Prostate gland (tissue), 2 donors: ENCODE measurements around the gene SLC16A7. TPM values are rescaled to one million over a fixed set of nuclear protein-coding genes. Genes with fewer than 3 reads are reported as not detected.

Source experiments
- DNase-seq: peaks from one replicate; pipeline ENCODE4 v3.0.0-alpha.2; 2019; ENCODE audit warnings: low spot score
- H3K27ac ChIP-seq, 2 donors: fragments of 200-600 bp; sonication (generic); 2 replicates each; pipeline ENCODE4 v1.5.1; 2017 to 2019
- H3K27me3 ChIP-seq: fragments of 200-600 bp; sonication (generic); replicated peaks from 2 replicates; pipeline ENCODE4 v1.5.1; 2019; ENCODE audit not compliant: insufficient read depth
- H3K36me3 ChIP-seq, 2 donors: fragments of 200-600 bp; sonication (generic); 1 replicate in 1 of 2; 2 replicates in 1 of 2; pipeline versions ENCODE4 v1.5.1 to v1.8.1; 2017 to 2019
- H3K4me1 ChIP-seq: fragments of 200-600 bp; sonication (generic); replicated peaks from 2 replicates; pipeline ENCODE4 v1.5.1; 2019
- H3K4me3 ChIP-seq, 2 donors: fragments of 200-600 bp; sonication (generic); 2 replicates each; pipeline ENCODE4 v1.5.1; 2017 to 2019
- H3K9me3 ChIP-seq: fragments of 200-600 bp; sonication (generic); 2 replicates; pipeline ENCODE4 v1.5.1; 2017
- POLR2A ChIP-seq: fragments of 450-650 bp; IDR thresholded peaks from one replicate; pipeline ENCODE4 v1.6.1; 2016; ENCODE audit warnings: antibody characterized with exemption, mild to moderate bottlenecking
- POLR2AphosphoS5 ChIP-seq: sonication (generic); formaldehyde crosslinking; IDR thresholded peaks from one replicate; pipeline ENCODE4 v1.6.1; 2017; ENCODE audit warnings: antibody characterized with exemption
- WGBS: methylation state at CpG from one replicate; pipeline ENCODE4 v1.1.5; 2018; 5-methylcytosine and 5-hydroxymethylcytosine counted together
- intact Hi-C: fragments of 100-400 bp; cut with DNase I; formaldehyde crosslinking; loops from one replicate; pipeline ENCODE4 v1.14.2; 2022
- total RNA-seq, 2 donors: library from RNA; depleted of rRNA; stranded (reverse); fragments of >200 nt; gene quantifications; one replicate each; pipeline ENCODE4 v1.1.0, GENCODE V29; 2016
- TF ChIP-seq, protein P1 (sequence below), 4 experiments: fragments of 200-600 bp in 2 of 4; fragments of 450-650 bp in 2 of 4; sonication (generic) in 2 of 4; IDR thresholded peaks; 1 replicate in 3 of 4; 2 replicates in 1 of 4; pipeline ENCODE4 v1.5.1; 2016 to 2019; ENCODE audit warnings: antibody characterized with exemption in 4 of 4, mild to moderate bottlenecking in 2 of 4, moderate library complexity in 2 of 4

Gene SLC16A7, protein sequence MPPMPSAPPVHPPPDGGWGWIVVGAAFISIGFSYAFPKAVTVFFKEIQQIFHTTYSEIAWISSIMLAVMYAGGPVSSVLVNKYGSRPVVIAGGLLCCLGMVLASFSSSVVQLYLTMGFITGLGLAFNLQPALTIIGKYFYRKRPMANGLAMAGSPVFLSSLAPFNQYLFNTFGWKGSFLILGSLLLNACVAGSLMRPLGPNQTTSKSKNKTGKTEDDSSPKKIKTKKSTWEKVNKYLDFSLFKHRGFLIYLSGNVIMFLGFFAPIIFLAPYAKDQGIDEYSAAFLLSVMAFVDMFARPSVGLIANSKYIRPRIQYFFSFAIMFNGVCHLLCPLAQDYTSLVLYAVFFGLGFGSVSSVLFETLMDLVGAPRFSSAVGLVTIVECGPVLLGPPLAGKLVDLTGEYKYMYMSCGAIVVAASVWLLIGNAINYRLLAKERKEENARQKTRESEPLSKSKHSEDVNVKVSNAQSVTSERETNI
- 10 to 100 TPM in 1 of 2 donors, 1 to 10 TPM in 1; 4.3 to 10.6 TPM for total RNA-seq

DNA sequence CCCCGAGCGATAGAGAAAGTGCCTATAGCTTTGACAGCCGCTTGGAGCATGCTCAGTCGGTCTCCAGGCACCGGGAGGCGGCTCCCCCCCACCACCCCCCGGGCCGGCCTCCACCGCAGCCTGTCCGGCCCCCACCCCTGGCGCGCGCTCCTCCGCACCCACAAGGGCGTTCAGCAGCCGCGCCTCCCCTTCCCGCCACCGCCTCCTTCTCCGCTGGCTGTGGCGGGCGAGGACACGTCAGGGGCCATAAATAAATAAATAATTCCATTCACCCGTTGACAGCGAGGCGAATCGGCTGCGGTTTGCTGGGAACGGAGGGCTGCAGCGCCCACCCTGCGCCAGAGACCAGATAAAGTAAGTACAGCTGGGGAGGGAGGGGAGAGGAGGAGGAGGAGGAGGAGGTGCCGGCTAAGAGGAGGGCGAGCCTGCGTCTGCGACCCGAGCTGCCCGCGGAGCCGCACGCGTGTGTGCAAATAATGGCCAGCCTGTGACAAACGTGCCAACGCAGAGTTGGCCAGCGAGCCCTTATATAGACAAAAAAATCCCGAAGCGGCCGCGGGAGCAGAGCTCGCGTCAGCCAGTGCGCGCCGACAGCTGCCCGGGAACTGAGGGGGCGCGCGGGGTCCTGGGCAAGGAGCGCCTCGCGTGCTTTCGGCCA, at the start of gene SLC16A7:
Gene SLC16A7, plus strand, starts transcription at position 147 of the 658 bp plus-strand sequence. CDS start 108,773 bp downstream, outside the sequence.
- Histone ChIP-seq H3K27ac (peak within 1 kb of the TSS; percentile 88 to 90), H3K27me3 (no peaks in the 10 kb centered on the region), H3K4me3 (peak within 1 kb of the TSS; percentile 48 to 57), H3K4me1 (no peaks in the 10 kb centered on the region), H3K36me3 (no peaks in the 10 kb centered on the region), H3K9me3 (no peaks in the 10 kb centered on the region)
- TF ChIP-seq POLR2A = no peak
- TF ChIP-seq, protein P1, sequence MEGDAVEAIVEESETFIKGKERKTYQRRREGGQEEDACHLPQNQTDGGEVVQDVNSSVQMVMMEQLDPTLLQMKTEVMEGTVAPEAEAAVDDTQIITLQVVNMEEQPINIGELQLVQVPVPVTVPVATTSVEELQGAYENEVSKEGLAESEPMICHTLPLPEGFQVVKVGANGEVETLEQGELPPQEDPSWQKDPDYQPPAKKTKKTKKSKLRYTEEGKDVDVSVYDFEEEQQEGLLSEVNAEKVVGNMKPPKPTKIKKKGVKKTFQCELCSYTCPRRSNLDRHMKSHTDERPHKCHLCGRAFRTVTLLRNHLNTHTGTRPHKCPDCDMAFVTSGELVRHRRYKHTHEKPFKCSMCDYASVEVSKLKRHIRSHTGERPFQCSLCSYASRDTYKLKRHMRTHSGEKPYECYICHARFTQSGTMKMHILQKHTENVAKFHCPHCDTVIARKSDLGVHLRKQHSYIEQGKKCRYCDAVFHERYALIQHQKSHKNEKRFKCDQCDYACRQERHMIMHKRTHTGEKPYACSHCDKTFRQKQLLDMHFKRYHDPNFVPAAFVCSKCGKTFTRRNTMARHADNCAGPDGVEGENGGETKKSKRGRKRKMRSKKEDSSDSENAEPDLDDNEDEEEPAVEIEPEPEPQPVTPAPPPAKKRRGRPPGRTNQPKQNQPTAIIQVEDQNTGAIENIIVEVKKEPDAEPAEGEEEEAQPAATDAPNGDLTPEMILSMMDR (IDR thresholded peaks at IDR 0.05) = no peak
- TF ChIP-seq POLR2AphosphoS5 = no peak
- DNase-seq = peak; percentile 77
- WGBS = 0% methylated on average over 59 of the region's 61 CpGs
- intact Hi-C loops = loop anchor here (10.0 kb wide), 1 partner anchor 209 kb away; no protein-coding TSS in a partner anchor

DNA sequence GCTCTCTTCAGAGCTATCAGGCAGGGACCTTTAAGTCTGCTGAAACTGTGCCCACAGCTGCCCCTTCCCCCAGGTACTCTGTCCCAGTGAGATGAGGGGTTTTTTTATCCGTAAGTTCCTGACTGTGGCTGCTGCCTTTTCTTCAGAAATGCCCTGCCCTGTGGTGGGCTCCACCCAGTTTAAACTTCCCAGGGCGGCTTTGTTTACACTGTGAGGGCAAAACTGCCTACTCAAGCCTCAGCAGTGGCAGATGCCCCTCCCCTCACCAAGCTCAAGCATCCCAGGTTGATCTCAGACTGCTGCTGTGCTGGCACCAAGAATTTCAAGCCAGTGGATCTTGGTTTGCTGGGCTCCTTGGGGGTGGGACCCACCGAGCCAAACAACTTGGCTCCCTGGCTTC, 46.9 kb upstream of the SLC16A7 start:
- TF ChIP-seq, protein P1 (IDR thresholded peaks at IDR 0.05) = no peak
- TF ChIP-seq POLR2AphosphoS5 (no peak), POLR2A (no peak)
- Histone ChIP-seq H3K4me3 (no peak overlapping the region), H3K9me3 (no peaks in the 10 kb centered on the region), H3K27ac (no peak overlapping the region), H3K36me3 (no peaks in the 10 kb centered on the region), H3K27me3 (no peaks in the 10 kb centered on the region), H3K4me1 (no peaks in the 10 kb centered on the region)
- DNase-seq = no peak
- WGBS = 51% methylated on average over 3 of the region's 3 CpGs
- intact Hi-C loops = no loop called here

DNA sequence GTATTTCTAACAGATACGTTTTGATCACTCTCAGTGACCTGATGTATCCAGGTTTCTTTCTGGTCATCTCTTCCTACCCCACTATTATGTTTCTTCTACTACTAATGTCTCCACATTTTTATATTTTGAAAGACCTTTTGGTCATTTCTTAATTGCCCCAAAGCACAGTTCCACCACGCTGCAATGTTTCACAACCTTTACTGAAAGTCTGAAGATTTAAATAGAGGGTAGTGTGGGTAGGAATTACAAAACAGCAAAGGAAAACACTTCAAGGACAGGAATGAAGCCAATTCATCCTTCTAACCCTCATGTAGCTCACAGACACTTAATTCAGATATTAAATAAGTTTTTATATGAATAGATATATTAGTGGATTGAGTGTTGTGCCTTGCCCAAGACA, 36.1 kb upstream of the SLC16A7 start:
- Histone ChIP-seq H3K9me3 (no peaks in the 10 kb centered on the region), H3K36me3 (no peaks in the 10 kb centered on the region), H3K27ac (no peak overlapping the region), H3K27me3 (no peaks in the 10 kb centered on the region), H3K4me1 (no peaks in the 10 kb centered on the region), H3K4me3 (no peak overlapping the region)
- no peak for DNase-seq
- TF ChIP-seq POLR2AphosphoS5 = no peak
- TF ChIP-seq, protein P1 (IDR thresholded peaks at IDR 0.05) = no peak
- no peak for TF ChIP-seq POLR2A
- WGBS = 81% methylated on average over 2 of the region's 2 CpGs
- intact Hi-C loops = no loop called here

DNA sequence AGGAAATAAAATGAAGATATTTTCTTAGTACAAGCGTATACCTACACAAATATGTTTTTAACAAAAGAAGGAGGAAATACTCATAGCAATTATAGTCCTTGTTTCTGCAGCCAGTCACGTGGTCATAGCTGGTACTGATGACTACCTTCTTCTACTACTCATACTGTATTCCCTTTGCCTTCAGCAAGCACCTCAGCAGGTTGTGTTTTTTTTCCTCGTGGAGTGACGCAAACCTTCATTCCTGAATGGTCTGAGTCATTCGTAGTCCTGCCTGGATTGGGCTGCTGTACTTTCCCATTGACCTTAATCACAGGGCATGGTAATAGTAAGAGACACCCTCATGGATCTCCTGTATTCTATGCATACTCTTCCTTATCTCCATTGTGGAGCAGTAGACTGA, 25.7 kb upstream of the SLC16A7 start:
- no peaks in the 10 kb centered on the region for H3K9me3 ChIP-seq
- no peaks in the 10 kb centered on the region for H3K4me1 ChIP-seq
- intact Hi-C loops = no loop called here
- H3K27me3 ChIP-seq = no peaks in the 10 kb centered on the region
- H3K4me3 ChIP-seq = no peak overlapping the region
- no peak overlapping the region for H3K27ac ChIP-seq
- DNase-seq = no peak
- 83% methylated on average over 5 of the region's 5 CpGs for WGBS
- TF ChIP-seq, protein P1 (IDR thresholded peaks at IDR 0.05) = no peak
- no peaks in the 10 kb centered on the region for H3K36me3 ChIP-seq
